SK-N-SH treated with all-trans-retinoic acid at 6 μM for 48 hours (cell line): ENCODE data around the gene KHDC3L.

ENCODE experiments used
- ATAC-seq: fragments of 200-7000 bp; cut with Tn5 transposase; 3 replicates; pipeline ENCODE4 v1.9.1; 2020; ENCODE audit warnings: mild to moderate bottlenecking, moderate library complexity
- ARNTL ChIP-seq: fragments of 450-650 bp; formaldehyde crosslinking; IDR thresholded peaks from 2 replicates; pipeline ENCODE4 v1.5.0; 2020; ENCODE audit warnings: low read depth, mild to moderate bottlenecking, moderate library complexity, borderline replicate concordance
- BACH2 ChIP-seq: fragments of 250-450 bp; sonication (Bioruptor Pico); IDR thresholded peaks from 2 replicates; pipeline ENCODE4 v1.9.0; 2021; ENCODE audit warnings: mild to moderate bottlenecking, borderline replicate concordance
- CSRNP3 ChIP-seq: fragments of 250-450 bp; sonication (Bioruptor Pico); IDR thresholded peaks from 2 replicates; pipeline ENCODE4 v1.5.1; 2021; ENCODE audit warnings: mild to moderate bottlenecking, moderate library complexity
- ESRRG ChIP-seq: fragments of 250-450 bp; sonication (Bioruptor Pico); IDR thresholded peaks from 2 replicates; pipeline ENCODE4 v1.6.1; 2021; ENCODE audit warnings: mild to moderate bottlenecking
- ISL1 ChIP-seq: fragments of 250-450 bp; sonication (Bioruptor Pico); IDR thresholded peaks from 2 replicates; pipeline ENCODE4 v2.1.2; 2022; ENCODE audit warnings: mild to moderate bottlenecking, moderate library complexity
- OSR1 ChIP-seq: fragments of 250-450 bp; sonication (Bioruptor Pico); IDR thresholded peaks from 2 replicates; pipeline ENCODE4 v1.8.0; 2022; ENCODE audit warnings: moderate library complexity, mild to moderate bottlenecking, inconsistent platforms
- PATZ1 ChIP-seq: fragments of 250-450 bp; sonication (Bioruptor Pico); IDR thresholded peaks from 2 replicates; pipeline ENCODE4 v1.8.0; 2020; ENCODE audit warnings: mild to moderate bottlenecking, moderate library complexity, borderline replicate concordance
- POU6F1 ChIP-seq: fragments of 250-450 bp; sonication (Bioruptor Pico); IDR thresholded peaks from 2 replicates; pipeline ENCODE4 v1.8.0; 2021; ENCODE audit warnings: low read depth, mild to moderate bottlenecking, moderate library complexity, borderline replicate concordance
- PPARA ChIP-seq: fragments of 250-450 bp; sonication (Bioruptor Pico); IDR thresholded peaks from 2 replicates; pipeline ENCODE4 v1.5.0; 2020; ENCODE audit warnings: mild to moderate bottlenecking, borderline replicate concordance
- RARB ChIP-seq: fragments of 250-450 bp; sonication (Bioruptor Pico); IDR thresholded peaks from 2 replicates; pipeline ENCODE4 v1.8.0; 2021; ENCODE audit warnings: mild to moderate bottlenecking, moderate library complexity
- SNAI2 ChIP-seq: fragments of 250-450 bp; sonication (Bioruptor Pico); IDR thresholded peaks from 2 replicates; pipeline ENCODE4 v1.5.0; 2020; ENCODE audit warnings: mild to moderate bottlenecking, moderate library complexity
- TOX ChIP-seq: fragments of 250-450 bp; sonication (Bioruptor Pico); IDR thresholded peaks from 2 replicates; pipeline ENCODE4 v1.8.0; 2021; ENCODE audit warnings: mild to moderate bottlenecking, moderate library complexity, borderline replicate concordance
- TSHZ2 ChIP-seq: fragments of 250-450 bp; sonication (Bioruptor Pico); IDR thresholded peaks from 2 replicates; pipeline ENCODE4 v1.5.0; 2020; ENCODE audit warnings: mild to moderate bottlenecking, moderate library complexity
- ZC3H10 ChIP-seq: fragments of 250-450 bp; sonication (Bioruptor Pico); IDR thresholded peaks from 2 replicates; pipeline ENCODE4 v1.5.1; 2021; ENCODE audit warnings: mild to moderate bottlenecking, moderate library complexity
- ZFP30 ChIP-seq: fragments of 450-650 bp; formaldehyde crosslinking; IDR thresholded peaks from 2 replicates; pipeline ENCODE4 v1.5.0; 2022; ENCODE audit warnings: mild to moderate bottlenecking, moderate library complexity

Gene KHDC3L

GRCh38 chr6:73342174-73342573 is 20.3 kb upstream of the KHDC3L start (continued):
- TF ChIP-seq PATZ1 (no peak), ZFP30 (CRISPR knock-in tag) (no peak)
- TF ChIP-seq, all 23 proteins: peak for 0

- no peak for ATAC-seq
- TF ChIP-seq ZFP30 (CRISPR knock-in tag), result no peak
- no peak for TF ChIP-seq PATZ1
- no peak for TF ChIP-seq CSRNP3
Observed at GRCh38 chr6:73343164-73343563, 19.3 kb upstream of the KHDC3L start.

GRCh38 chr6:73348550-73349204 is 13.8 kb upstream of the KHDC3L start:
- ATAC-seq, result no peak

GRCh38 chr6:73349311-73349710 is 13.1 kb upstream of the KHDC3L start:
- TF ChIP-seq ZC3H10 (CRISPR knock-in tag) (no peak), OSR1 (CRISPR knock-in tag) (no peak), ARNTL (no peak), POU6F1 (no peak), ZFP30 (CRISPR knock-in tag) (no peak)

More at GRCh38 chr6:73348550-73349204, 13.8 kb upstream of the KHDC3L start:
- no peak for TF ChIP-seq RARB (CRISPR knock-in tag)
- no peak for TF ChIP-seq POU6F1
- TF ChIP-seq TOX (CRISPR knock-in tag), result no peak
- TF ChIP-seq ESRRG (CRISPR knock-in tag), result no peak

GRCh38 chr6:73353636-73354593 is 8.5 kb upstream of the KHDC3L start, which contains the start of gene DPPA5:
Gene DPPA5, minus strand, starts transcription at chr6:73354276. Its CDS starts 51 bp downstream, at chr6:73354225.
- no peak for ATAC-seq
- TF ChIP-seq TOX (CRISPR knock-in tag) (no peak), BACH2 (CRISPR knock-in tag) (no peak), POU6F1 (no peak), ZC3H10 (CRISPR knock-in tag) (no peak), ISL1 (CRISPR knock-in tag) (no peak), SNAI2 (no peak), TSHZ2 (CRISPR knock-in tag) (no peak), PPARA (CRISPR knock-in tag) (no peak), CSRNP3 (no peak), ESRRG (CRISPR knock-in tag) (no peak)

More at GRCh38 chr6:73349311-73349710, 13.1 kb upstream of the KHDC3L start:
- no peak for ATAC-seq
